Right cardiac atrium (tissue), 5 donors: ENCODE data around the gene PHF24. TPM values are rescaled to one million over a fixed set of nuclear protein-coding genes. Genes with fewer than 3 reads are reported as not detected.

Experiments
- ATAC-seq, 2 donors: fragments of 200-7000 bp; cut with Tn5 transposase; one replicate each; pipeline versions ENCODE4 v1.8.0 to v1.9.1; 2020; ENCODE audit warnings: moderate library complexity in 2 of 2, mild to moderate bottlenecking in 1 of 2
- DNase-seq, 3 donors: peaks; one replicate each; pipeline ENCODE4 v3.0.0-alpha.2; 2020
- H3K27ac ChIP-seq: one replicate; pipeline ENCODE4 v1.5.1; 2013; ENCODE audit warnings: mild to moderate bottlenecking, low read length, control low read depth, moderate library complexity
- H3K27me3 ChIP-seq: one replicate; pipeline ENCODE4 v1.6.1; 2013; ENCODE audit not compliant: control insufficient read depth, insufficient read depth
- H3K4me1 ChIP-seq: one replicate; pipeline ENCODE4 v1.6.1; 2013; ENCODE audit warnings: low read length; ENCODE audit not compliant: control insufficient read depth, insufficient read depth
- H3K4me3 ChIP-seq: one replicate; pipeline ENCODE4 v1.5.1; 2013; ENCODE audit warnings: low read length, control low read depth
- H3K9me3 ChIP-seq: one replicate; pipeline ENCODE4 v1.6.1; 2013; ENCODE audit warnings: low read length; ENCODE audit not compliant: control insufficient read depth
- WGBS: extraction: QIAGEN DNeasy Blood & Tissue Kit; methylation state at CpG from one replicate; pipeline ENCODE4 v1.1.7; 2013; 5-methylcytosine and 5-hydroxymethylcytosine counted together
- intact Hi-C, 4 donors: fragments of 100-400 bp; cut with DNase I; formaldehyde crosslinking; loops; one replicate each; pipeline versions ENCODE4 v1.11.0 to v1.14.0; 2022 to 2023
- polyA plus RNA-seq: library from polyadenylated mRNA; stranded (reverse); fragments of 200-250 nt; gene quantifications from one replicate; pipeline ENCODE4 v1.2.3, GENCODE V29; 2013
- total RNA-seq, 4 donors: library from RNA; stranded (reverse); fragmentation: NEBNext Ultra II Directional; extraction: Animal tissue kit (Norgen Biotek cat#: 25700); gene quantifications; one replicate each; pipeline ENCODE4 v1.2.1, GENCODE V29; 2021
- donor health status: healthy with polysubstance abuse.
- donor health status: DM: no; HTN: yes; CAD: no.
- donor health status: DM: no; HTN: no; CAD: no.
- donor health status: DM: no; HTN: yes; CAD: no; lungs with severe emphysema.
- donor health status: DM: yes; HTN: yes; CAD: no.

Gene PHF24
- total and polyA plus RNA-seq, 5 donors = 0.03 to 1.3 (median 0.20) TPM

- no peaks in the 10 kb centered on the region for H3K27me3 ChIP-seq
- DNase-seq = no peak
- no peaks in the 10 kb centered on the region for H3K9me3 ChIP-seq
- H3K4me3 ChIP-seq = no peak overlapping the region
- H3K4me1 ChIP-seq = peaks cover 2% of the 10 kb centered on the region
- no peak overlapping the region for H3K27ac ChIP-seq
- intact Hi-C loops = no loop called here
- no peak for ATAC-seq
- 59% methylated on average over 1 of the region's 1 CpG for WGBS
Measured at GRCh38 chr9:35027860-35028259, 69.8 kb downstream of the PHF24 start.

- H3K4me3 ChIP-seq = no peak overlapping the region
- H3K9me3 ChIP-seq = no peaks in the 10 kb centered on the region
- H3K27me3 ChIP-seq = no peaks in the 10 kb centered on the region
- ATAC-seq (peak in 1 of 2 donors; percentile 15), DNase-seq (no peak)
- peaks cover 2% of the 10 kb centered on the region for H3K4me1 ChIP-seq
- intact Hi-C loops = no loop called here
- no peak overlapping the region for H3K27ac ChIP-seq
Measured at GRCh38 chr9:35028341-35028740, 70.3 kb downstream of the PHF24 start.

- 74% methylated on average over 4 of the region's 4 CpGs for WGBS
- intact Hi-C loops = no loop called here
- no peaks in the 10 kb centered on the region for H3K27me3 ChIP-seq
- no peak overlapping the region for H3K27ac ChIP-seq
- no peak overlapping the region for H3K4me3 ChIP-seq
- peaks cover 2% of the 10 kb centered on the region for H3K4me1 ChIP-seq
- ATAC-seq (no peak), DNase-seq (no peak)
- no peaks in the 10 kb centered on the region for H3K9me3 ChIP-seq
Measured at GRCh38 chr9:35029241-35029640, 71.2 kb downstream of the PHF24 start.

GRCh38 chr9:35029852-35030251 is 71.8 kb downstream of the PHF24 start:
- no peak overlapping the region for H3K27ac ChIP-seq
- H3K4me3 ChIP-seq = no peak overlapping the region
- peak in 1 of 2 donors; percentile 43 for ATAC-seq
- intact Hi-C loops = no loop called here
- 69% methylated on average over 2 of the region's 2 CpGs for WGBS
- peaks cover 2% of the 10 kb centered on the region for H3K4me1 ChIP-seq
- H3K9me3 ChIP-seq = no peaks in the 10 kb centered on the region
- no peak for DNase-seq
- H3K27me3 ChIP-seq = no peaks in the 10 kb centered on the region

Other genes starting within 250 kb of the PHF24 start
- gene CCL21, start 248.1 kb upstream of the PHF24 start, total RNA-seq = 1 to 10 TPM; 1.3 to 3.8 (median 2.2) TPM
- gene CCL21, start 248.1 kb upstream of the PHF24 start, polyA plus RNA-seq = 2.7 TPM
- 10 to 100 TPM; 37.8 to 75.7 (median 51.4) TPM for gene DNAJB5, start 31.5 kb downstream of the PHF24 start, total RNA-seq
- 64.1 TPM for gene DNAJB5, start 31.5 kb downstream of the PHF24 start, polyA plus RNA-seq
- gene VCP, start 114.3 kb downstream of the PHF24 start, total RNA-seq = 100 to 1,000 TPM; 184 to 224 (median 192) TPM
- gene VCP, start 114.3 kb downstream of the PHF24 start, polyA plus RNA-seq = 149 TPM
- gene FANCG, start 121.7 kb downstream of the PHF24 start, total RNA-seq = 1 to 10 TPM; 2.1 to 8.8 (median 4.6) TPM
- 4.7 TPM for gene FANCG, start 121.7 kb downstream of the PHF24 start, polyA plus RNA-seq
- gene PIGO, start 138.3 kb downstream of the PHF24 start, total RNA-seq = 10 to 100 TPM; 10.2 to 17.6 (median 12.7) TPM
- 10.0 TPM for gene PIGO, start 138.3 kb downstream of the PHF24 start, polyA plus RNA-seq
- 100 to 1,000 TPM; 104 to 117 (median 110) TPM for gene STOML2, start 144.8 kb downstream of the PHF24 start, total RNA-seq
- 118 TPM for gene STOML2, start 144.8 kb downstream of the PHF24 start, polyA plus RNA-seq
- 10 to 100 TPM; 15.5 to 19.5 (median 16.9) TPM for gene ATOSB, start 157.6 kb downstream of the PHF24 start, total RNA-seq
- 14.0 TPM for gene ATOSB, start 157.6 kb downstream of the PHF24 start, polyA plus RNA-seq
- 10 to 100 TPM; 20.9 to 23.4 (median 21.1) TPM for gene UNC13B, start 203.7 kb downstream of the PHF24 start, total RNA-seq
- gene UNC13B, start 203.7 kb downstream of the PHF24 start, polyA plus RNA-seq = 8.8 TPM